Measurements from ENCODE around the gene RAPGEF4.
A peak's percentile ranks its signal among the peaks of the same experiment; 100 is the strongest.

The RAPGEF4 gene

DNA sequence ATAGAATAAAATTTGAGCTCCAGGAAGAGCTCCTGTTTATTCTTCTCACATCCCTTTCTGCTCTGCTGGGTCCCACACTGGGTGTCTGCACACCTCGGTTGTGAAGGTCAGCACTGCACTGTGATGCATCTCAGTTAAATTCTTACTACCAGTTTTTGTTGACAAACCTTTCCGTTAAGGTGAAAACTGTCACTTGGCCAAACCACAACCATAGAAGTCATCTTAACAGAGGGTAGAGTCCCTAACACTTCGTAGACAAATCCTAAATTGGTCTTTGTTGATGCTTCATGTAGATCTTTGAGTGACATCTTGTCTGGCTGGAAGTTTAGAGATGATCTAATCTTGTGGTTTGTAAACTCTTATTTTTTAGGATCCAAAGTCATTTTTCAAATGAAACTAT lies 172.6 kb downstream of the RAPGEF4 start:
- no peak for DNase-seq

- no peak for DNase-seq
Observed at GRCh38 chr2:172909454-172909853, 173.8 kb downstream of the RAPGEF4 start.

DNA sequence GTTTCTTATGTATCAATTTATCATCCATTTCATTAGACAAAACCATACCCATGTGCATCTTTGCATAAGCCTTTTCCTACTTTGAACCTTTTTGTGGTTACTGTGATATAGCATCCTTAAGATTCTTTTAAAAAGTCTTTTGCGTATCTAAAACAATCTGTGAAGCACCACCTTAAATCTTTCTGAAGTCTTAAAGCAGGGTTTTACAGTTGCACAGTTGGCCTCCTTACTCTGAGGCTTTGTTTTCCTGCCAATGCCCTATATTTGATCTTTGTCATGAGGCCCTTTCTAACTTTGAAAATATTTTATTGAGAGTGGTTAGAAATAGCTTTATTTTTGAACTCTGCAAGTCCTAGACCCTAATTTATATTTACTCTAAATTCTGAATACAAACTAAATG lies 176.6 kb downstream of the RAPGEF4 start:
- no peak for DNase-seq

DNA sequence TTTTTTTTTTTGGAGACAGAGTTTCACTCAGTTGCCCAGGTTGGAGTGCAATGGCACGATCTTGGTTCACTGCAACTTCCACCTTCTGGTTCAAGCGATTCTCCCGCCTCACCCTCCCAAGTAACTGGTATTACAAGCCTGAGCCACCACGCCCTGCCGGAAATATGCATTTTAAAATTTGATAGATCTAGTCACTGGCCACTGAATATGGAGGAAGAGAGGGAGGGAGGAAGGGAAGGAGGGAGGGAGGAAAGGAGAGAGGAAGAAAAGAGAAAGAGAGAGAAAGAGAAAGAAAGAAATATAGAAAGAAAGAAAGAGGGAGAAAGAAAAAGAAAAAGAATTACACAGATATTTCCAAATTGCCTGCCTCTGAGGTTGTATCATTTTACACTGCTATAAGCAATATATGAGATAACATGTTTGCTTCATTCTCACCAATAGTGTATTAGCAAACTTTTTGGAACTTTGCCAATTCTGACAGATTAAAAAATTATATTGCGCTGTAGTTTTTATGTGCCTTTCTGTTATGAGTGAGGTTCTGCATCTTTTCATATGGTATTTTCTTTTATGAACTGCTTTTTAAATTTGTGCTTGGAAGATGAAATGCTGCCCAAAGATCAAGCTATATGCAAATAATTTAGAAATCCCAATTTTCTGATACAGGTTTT lies 178.8 kb downstream of the RAPGEF4 start:
- DNase-seq = no peak

DNA sequence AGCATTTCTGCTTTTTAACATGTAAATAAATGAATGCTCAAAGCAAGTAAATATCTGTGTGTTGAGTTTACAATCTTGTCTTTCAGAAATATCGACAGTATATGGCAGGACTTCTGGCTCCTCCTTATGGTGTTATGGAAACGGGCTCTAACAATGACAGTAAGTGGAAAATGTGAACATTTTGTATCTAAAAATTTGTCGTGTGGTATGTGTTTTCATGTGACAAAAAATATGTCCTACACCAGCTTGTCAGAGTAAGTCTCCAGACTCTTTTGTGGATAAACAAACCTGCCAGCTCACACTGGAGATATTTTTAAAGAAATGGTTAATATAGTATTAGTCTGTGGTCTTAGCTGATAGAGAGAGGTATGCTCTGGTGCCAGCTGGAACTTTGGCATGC lies 182.1 kb downstream of the RAPGEF4 start:
- DNase-seq = no peak

DNA sequence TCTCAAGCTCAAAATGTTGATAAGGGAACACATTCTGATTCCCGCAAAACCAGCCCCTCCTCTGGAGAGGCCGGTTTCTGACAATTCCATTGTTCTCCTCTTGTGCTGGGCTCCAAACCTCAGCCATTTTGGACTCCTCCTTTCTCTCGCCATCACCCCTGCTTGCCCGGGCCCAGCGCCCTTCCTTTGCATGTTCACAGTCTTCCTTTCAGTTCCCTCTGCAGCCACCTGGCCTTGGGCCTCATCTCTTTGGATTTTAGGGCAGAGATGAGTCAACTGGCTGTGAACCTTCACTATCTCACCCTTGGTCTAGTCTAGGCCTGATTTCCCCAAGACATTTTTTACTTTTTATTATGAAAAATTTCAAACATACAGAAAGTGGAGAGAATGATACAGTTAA lies 184.1 kb downstream of the RAPGEF4 start:
- no peak for DNase-seq

- no peak for DNase-seq
Observed at GRCh38 chr2:172921532-172922236, 186.0 kb downstream of the RAPGEF4 start.

DNA sequence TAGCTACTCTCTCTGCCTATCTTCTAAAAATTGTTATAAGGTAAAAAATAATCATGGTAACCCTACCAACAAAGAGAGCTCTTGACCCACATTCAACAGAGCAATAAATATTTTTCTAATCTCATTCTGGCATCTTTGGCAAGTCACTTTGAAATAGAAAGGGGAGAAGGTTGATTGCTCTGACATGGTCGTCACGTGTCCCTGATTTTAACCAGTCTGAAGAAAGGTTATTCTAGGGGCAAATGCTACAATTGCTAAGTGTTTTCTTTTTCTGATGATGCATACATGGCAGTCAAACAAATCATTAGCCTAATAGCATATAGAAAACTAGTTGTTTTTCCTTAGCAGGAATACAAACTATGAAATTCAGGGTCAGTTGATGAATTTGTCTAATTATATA lies 186.7 kb downstream of the RAPGEF4 start:
- DNase-seq = no peak

GRCh38 chr2:172922815-172923214 lies 187.2 kb downstream of the RAPGEF4 start:
- DNase-seq = no peak

- no peak for DNase-seq
Observed at GRCh38 chr2:172924097-172924660, 188.5 kb downstream of the RAPGEF4 start.

- DNase-seq = no peak
Observed at GRCh38 chr2:172925600-172925999, 190.0 kb downstream of the RAPGEF4 start.

GRCh38 chr2:172926785-172927640 lies 191.4 kb downstream of the RAPGEF4 start:
- no peak for DNase-seq

GRCh38 chr2:172927641-172928357 lies 192.2 kb downstream of the RAPGEF4 start:
- peak; percentile 28 for DNase-seq

- no peak for DNase-seq
Observed at GRCh38 chr2:172928756-172929155, 193.1 kb downstream of the RAPGEF4 start.

GRCh38 chr2:172929644-172930043 lies 194.0 kb downstream of the RAPGEF4 start:
- no peak for DNase-seq

GRCh38 chr2:172930871-172931255 lies 195.2 kb downstream of the RAPGEF4 start:
- no peak for DNase-seq

DNA sequence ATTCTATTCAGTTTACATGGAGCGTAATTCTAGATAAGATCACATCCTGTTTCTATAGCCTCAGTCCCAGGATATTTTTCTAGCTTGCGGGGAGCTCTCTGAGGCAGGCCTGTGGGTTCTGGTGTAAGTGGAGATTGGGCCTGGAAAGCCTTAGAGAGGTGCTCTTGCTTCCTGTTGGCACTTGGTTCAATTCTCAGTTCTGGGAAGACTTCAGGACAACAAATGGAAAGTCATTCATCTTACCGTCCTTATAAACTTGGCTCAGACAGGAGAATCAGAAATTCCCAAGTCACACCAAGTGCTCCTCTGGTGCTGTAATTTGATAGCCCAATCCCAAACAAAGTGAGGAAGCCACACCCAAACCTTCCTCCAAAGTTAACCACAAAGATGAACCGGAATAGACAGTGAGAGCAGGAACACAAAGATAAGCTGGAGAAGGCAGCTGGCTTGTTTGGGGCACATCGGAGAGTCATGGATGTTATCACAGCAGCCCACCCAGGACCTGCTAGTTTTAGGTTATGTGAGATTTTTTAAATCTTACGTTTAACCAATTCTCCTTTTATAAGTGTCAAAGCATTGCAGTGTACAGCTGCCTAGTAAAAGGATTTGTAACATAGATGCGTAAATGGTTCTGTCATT lies 195.7 kb downstream of the RAPGEF4 start:
- peak; percentile 53 for DNase-seq

- DNase-seq = no peak
Observed at GRCh38 chr2:172931918-172932520, 196.4 kb downstream of the RAPGEF4 start.

DNA sequence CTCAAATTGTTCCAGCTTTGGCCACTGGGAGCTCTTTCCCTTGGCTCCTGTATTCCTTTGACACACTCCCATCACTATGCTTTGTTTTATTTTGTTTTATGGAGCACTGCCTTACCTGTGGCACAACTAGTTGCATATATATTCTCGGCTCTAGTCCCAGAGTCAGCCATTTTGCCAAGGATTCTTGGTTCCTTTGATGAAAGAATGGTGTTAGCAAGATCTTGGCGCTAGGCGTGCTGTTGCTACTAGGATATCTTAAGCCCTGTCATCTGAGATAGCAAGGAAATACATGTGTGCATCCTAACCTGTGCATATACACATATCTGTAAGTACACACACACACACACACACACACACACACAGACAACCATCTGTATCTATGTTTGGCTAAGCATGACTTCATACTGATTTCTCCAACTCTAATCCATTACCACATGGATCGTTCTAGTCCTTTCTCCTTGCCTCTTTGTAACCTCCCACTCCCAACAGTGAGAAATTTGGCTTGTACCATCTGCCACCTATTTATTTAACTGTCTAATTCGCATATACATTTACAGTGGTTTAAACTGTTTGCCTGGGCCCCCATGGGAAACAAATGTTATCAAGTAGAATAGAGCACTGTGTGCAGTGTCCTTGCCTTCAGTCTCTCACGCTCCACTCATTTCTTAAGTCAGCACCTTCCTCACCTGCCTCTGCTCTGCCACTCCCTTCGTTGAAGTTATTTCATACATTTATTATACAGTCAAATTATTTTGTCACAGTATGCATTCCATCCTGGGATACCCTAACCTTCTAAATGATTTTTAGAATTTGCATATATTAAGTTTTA lies 202.5 kb downstream of the RAPGEF4 start:
- no peak for DNase-seq

DNA sequence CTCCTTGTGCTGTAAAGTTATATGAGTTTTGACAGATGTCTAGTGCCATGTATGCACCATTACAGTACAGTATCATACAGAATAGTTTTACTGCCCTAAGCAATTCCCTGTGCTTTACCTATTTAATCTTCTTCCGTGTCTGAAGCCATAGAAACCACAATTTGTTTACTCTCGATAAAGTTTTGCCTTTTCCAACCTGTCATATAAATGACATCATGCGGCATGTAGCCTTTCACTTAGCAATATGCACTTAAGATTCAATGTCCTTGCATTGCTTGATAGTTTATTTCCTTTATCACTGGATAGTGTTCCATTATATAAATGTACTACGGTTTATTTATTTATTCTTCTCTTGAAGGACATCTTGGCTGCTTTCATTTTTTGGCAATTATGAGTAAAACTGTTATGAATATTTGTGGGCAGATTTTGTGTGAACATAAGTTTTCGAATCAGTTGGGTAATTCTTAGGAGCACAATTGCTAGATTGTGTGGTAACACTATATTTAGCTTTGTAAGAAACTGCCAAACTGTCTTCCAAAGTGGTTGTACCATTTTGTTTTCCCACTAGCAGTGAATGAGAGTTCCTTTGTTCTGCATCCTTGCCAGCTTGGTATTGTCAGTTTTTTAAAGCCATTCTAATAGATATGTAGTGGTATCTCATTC lies 203.2 kb downstream of the RAPGEF4 start:
- no peak for DNase-seq

Data from right kidney (tissue), 1 donor.